HG03432 (cell line): ENCODE results near the gene ANKRD35.
"Not testable (repeated sequence)": the region's sequence is repeated elsewhere in the genome, so short reads cannot be mapped to it uniquely, and the experiment has no call there.

Source experiments
- ATAC-seq: cut with Tn5 transposase; IDR thresholded peaks from one replicate; pipeline ENCODE4 v1.9.1; 2021; ENCODE audit warnings: mild to moderate bottlenecking, moderate library complexity; ENCODE audit not compliant: unreplicated experiment

Gene ANKRD35, protein sequence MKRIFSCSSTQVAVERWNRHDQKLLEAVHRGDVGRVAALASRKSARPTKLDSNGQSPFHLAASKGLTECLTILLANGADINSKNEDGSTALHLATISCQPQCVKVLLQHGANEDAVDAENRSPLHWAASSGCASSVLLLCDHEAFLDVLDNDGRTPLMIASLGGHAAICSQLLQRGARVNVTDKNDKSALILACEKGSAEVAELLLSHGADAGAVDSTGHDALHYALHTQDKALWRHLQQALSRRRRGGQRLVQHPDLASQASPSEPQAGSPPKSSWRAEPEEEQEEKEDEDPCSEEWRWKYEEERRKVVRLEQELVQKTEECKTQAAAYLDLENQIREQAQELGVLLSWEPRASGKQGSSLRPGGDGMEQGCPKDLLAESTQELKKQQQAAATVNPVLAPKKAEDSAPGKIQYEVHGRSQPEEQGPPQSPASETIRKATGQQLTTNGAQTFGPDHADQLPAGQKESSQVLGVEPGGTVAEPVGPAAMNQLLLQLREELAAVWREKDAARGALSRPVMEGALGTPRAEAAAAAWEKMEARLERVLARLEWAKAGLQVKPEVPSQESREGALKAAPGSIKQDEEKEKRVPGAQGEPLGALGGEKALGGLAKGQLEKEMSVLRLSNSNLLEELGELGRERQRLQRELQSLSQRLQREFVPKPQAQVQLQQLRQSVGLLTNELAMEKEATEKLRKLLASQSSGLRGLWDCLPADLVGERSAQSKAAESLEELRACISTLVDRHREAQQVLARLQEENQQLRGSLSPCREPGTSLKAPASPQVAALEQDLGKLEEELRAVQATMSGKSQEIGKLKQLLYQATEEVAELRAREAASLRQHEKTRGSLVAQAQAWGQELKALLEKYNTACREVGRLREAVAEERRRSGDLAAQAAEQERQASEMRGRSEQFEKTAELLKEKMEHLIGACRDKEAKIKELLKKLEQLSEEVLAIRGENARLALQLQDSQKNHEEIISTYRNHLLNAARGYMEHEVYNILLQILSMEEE

GRCh38 chr1:145885738-145886287 is at the start of gene ANKRD35:
ANKRD35 (minus strand) TSS chr1:145885866; CDS start chr1:145885758, 108 bp downstream.
- peak; percentile 98 for ATAC-seq

DNA sequence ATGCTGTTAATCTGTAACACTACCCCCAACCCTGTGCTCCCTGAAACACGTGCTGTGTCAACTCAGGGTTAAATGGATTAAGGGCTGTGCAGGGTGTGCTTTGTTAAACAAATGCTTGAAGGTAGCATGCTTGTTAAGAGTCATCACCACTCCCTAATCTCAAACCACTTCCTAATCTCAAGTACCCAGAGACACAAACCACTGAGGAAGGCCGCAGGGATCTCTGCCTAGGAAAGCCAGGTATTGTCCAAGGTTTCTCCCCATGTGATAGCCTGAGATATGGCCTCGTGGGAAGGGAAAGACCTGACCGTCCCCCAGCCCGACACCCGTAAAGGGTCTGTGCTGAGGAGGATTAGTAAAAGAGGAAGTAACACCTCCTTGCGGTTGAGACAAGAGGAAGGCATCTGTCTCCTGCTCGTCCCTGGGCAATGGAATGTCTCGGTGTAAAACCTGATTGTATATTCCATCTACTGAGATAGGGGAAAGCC is 46.9 kb upstream of the ANKRD35 start:
- ATAC-seq = not testable (repeated sequence)

- no peak for ATAC-seq
Observed at GRCh38 chr1:145927916-145928643, 42.4 kb upstream of the ANKRD35 start.

DNA sequence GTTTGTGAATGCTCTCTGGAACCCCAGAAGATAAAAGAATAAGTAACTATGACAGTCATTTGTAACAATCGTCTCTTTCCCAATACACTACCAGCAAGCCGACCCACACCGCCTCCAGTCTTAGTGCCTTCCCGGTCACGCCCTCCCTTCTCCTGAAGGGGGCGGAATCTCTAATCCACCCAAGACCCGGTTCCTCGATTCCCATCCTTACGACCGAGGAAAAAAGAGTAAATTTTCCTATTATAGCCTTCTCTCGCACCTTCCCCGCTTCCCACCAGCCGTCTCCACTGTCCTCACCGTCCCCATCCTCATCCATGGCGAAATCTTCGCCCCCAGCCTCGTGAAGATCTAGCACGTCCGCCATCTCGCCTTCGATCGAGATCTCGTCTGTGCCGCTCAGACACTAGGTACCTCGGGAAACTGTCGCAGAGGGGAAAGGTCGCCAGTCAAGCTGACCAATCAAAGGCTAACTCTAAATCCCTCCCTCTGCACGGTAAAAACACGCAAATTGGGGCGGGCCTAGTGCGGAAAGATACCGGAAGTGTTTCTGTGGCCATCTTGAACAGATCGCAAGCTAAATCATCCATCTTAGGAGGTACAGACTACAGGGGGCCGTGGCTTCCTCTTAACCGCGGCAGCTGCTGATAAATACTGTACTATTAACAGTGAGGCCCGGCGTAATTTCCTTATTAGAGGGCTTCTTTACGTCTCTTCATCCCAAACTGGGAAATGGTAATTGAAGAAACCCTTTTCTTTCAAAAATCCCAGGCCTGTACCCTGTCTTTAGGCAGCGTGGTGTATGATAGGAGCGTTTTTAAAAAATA is 41.6 kb upstream of the ANKRD35 start, which contains the start of gene RBM8A:
Gene RBM8A, minus strand, starts transcription at position 422 of the 824 bp plus-strand sequence. Its CDS starts 58 bp downstream, at position 364.
- peak; percentile 94 for ATAC-seq

DNA sequence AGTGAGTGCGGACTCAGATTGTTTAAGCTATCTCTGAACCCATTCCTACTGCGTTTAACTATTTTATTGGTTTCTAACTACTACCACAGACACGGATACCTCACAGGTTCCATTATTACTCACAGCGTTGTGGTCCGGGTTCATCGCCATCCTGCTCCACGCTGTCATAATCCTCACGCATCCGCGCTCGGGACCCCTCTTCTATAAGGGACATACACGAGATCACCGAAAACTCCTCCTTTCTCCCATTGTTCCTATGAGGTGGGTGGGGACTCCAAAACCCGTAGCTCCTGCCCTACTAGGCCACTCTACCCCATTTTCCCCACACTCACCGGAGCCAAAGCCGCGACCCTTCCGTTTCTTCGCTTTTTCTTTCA is 41.0 kb upstream of the ANKRD35 start:
- ATAC-seq = peak; percentile 8

GRCh38 chr1:145922266-145922665 is 36.6 kb upstream of the ANKRD35 start:
- no peak for ATAC-seq

- ATAC-seq = not testable (repeated sequence)
Observed at GRCh38 chr1:145920297-145920696, 34.6 kb upstream of the ANKRD35 start.

DNA sequence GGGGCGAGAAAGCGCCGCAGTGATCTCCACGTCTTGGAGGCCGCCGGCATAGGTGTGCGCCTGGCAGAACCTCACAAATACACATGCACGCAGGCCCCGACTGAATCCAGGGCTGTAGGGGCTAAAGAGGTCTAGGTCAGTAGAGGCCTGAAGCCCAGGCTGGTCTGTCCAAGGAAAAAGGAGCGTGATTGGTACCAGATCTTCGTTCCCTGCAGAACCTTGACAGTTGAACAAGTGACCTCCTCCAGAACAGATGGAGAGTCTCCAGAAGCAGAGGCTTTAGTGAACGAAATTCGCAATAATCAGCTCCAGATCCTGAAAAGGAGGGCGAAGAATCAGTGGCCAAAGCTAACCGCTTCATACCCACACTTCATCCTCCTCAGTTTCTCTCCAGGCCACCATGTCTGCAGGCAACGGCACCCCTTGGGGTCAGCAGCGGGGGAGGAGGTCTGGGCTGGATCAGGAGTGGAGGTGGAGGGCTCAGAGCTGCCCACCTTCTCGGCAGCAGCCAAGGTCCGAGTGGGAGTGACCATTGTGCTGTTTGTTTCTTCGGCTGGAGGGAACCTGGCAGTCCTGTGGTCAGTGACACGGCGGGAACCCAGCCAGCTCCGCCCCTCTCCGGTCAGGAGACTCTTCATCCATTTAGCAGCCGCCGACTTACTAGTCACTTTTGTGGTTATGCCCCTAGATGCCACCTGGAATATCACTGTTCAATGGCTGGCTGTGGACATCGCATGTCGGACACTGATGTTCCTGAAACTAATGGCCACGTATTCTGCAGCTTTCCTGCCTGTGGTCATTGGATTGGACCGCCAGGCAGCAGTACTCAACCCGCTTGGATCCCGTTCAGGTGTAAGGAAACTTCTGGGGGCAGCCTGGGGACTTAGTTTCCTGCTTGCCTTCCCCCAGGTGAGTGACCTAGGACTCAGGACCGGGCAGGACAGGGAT is 33.6 kb upstream of the ANKRD35 start:
- ATAC-seq = peak; percentile 84

DNA sequence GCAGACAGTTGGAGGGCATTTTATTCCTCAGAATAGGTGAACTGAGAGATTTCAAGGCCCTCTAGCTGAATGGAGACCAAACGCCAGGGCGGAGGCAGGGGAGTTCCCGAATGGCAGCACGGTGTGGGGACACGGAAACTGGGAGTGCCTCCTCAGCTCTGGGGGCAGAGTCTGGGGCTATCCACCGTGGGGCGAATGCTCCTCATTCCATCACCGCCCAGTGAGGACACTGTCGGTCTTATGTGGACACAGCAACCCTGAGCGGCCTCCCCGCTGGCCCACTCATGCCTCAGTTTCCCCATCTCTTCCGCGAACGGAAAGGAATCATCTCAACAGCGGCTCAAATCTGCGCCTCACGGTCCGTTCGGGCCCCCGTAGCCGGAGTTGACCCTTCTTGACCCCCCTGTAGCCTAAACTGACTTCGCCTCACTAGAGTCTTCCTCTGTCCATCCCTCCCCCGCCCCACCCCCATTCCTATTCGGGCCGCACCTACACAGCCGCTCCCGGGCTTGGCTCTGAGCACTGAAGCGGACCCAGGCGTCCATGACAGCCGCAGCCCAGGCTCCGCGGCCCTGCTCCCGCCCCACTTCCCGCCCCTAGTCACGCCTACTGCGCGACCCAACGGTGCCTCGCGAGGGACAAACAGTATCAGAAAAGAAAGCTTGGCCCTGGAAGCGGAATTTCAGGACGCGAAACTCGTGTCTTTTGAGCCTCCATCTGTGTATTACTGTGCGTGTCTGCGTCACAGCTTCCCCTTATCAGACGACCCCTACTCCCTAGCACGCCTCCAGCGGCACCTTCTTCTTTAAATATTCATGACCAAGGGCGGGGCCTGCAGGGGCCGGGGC is 32.7 kb upstream of the ANKRD35 start, which contains the start of gene PEX11B:
Gene PEX11B, minus strand, starts transcription at position 574 of the 848 bp plus-strand sequence. Its CDS starts 29 bp downstream, at position 545.
- ATAC-seq = peak; percentile 85

- ATAC-seq = no peak
Observed at GRCh38 chr1:145917595-145917994, 31.9 kb upstream of the ANKRD35 start.

- ATAC-seq = no peak
Observed at GRCh38 chr1:145916745-145917144, 31.1 kb upstream of the ANKRD35 start.

DNA sequence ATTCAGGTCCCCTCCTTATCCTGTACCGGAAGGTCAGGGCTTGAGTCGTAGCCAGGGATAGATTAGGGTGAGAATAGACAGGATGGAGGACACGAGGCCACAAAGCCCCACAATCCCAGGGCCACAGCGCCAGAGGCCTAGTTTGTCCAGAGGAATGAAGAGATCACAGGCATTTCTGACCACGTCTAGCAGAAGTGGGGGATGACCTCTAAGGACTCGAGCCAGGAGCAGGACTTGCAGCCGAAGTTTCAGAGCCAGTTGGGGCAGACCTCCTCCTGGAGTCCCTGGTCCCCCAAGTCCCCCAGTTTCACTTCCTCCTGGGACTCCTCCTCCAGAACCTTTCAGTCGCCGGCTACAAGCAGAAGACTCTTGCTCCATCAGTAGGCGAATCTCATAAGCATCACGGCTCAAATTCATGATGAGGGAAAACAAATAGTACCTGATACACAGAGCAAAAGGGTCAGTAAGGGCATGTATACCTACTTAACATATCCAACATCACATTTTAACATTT is 26.5 kb upstream of the ANKRD35 start:
- no peak for ATAC-seq

DNA sequence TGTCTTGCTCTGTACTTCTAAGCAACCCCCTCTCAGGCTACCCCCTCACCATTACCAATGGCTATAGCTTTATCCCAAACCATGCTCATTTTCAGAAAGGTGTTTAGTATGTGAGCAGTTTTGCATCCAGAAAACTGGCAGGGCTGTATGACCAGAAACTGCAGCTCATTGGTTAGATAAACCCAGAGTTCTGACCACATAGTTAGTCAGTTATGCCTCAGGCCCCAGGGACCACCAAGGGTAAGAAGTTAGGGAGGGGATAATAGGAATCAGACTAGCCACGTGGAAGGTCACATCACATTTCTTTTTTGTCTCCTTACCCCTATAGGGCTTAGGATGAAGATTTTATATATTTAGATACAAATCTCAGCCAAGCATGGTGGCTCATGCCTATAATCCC is 23.0 kb upstream of the ANKRD35 start:
- no peak for ATAC-seq

- no peak for ATAC-seq
Observed at GRCh38 chr1:145906954-145907753, 21.5 kb upstream of the ANKRD35 start.

GRCh38 chr1:145901312-145902021 is 15.8 kb upstream of the ANKRD35 start:
- ATAC-seq = no peak

GRCh38 chr1:145898756-145899155 is 13.1 kb upstream of the ANKRD35 start:
- ATAC-seq = no peak
